Measurements from ENCODE around the gene LMF1.
"Not testable (repeated sequence)": the region's sequence is repeated elsewhere in the genome, so short reads cannot be mapped to it uniquely, and the experiment has no call there.

GRCh38 chr16:820044-820408 lies 150.8 kb downstream of the LMF1 start:
- not testable (repeated sequence) for TF ChIP-seq CTCF (IDR thresholded peaks at IDR 0.05; ENCODE audit: low read depth, low read length); EZH2phosphoT487 (IDR thresholded peaks at IDR 0.05; ENCODE audit: low read depth)
